Ovary (tissue), 9 donors: ENCODE measurements around the gene FAM20A. TPM values are rescaled to one million over a fixed set of nuclear protein-coding genes. Genes with fewer than 3 reads are reported as not detected.

Experiments
- DNase-seq, 5 donors: peaks; one replicate each; pipeline ENCODE4 v3.0.0-alpha.2; 2019 to 2020
- H3K27ac ChIP-seq, 2 donors: fragments of 200-600 bp; one replicate each; pipeline versions ENCODE4 v1.5.1 to v1.8.0; 2019 to 2022
- H3K27me3 ChIP-seq: fragments of 200-600 bp; one replicate; pipeline ENCODE4 v1.8.0; 2022
- H3K36me3 ChIP-seq: fragments of 200-600 bp; sonication (generic); one replicate; pipeline ENCODE4 v1.5.1; 2019
- H3K4me1 ChIP-seq: one replicate; pipeline ENCODE4 v1.8.1; 2013; ENCODE audit warnings: mild to moderate bottlenecking, moderate library complexity; ENCODE audit not compliant: insufficient read depth
- H3K4me3 ChIP-seq: fragments of 200-600 bp; sonication (generic); one replicate; pipeline ENCODE4 v1.5.1; 2017
- H3K9me3 ChIP-seq, 2 donors: fragments of 200-600 bp in 1 of 2; sonication (generic) in 1 of 2; one replicate each; pipeline versions ENCODE4 v1.5.1 to v1.8.1; 2013 to 2019; ENCODE audit warnings: mild to moderate bottlenecking in 1 of 2, moderate library complexity in 1 of 2
- CTCF ChIP-seq, 3 donors: fragments of 450-650 bp in 2 of 3; fragments of 200-600 bp in 1 of 3; IDR thresholded peaks; one replicate each; pipeline versions ENCODE4 v1.5.1 to v1.8.0; 2016 to 2022; ENCODE audit warnings: antibody characterized with exemption in 3 of 3, mild to moderate bottlenecking in 1 of 3
- EP300 ChIP-seq: sonication (generic); formaldehyde crosslinking; IDR thresholded peaks from one replicate; pipeline ENCODE4 v1.6.1; 2017; ENCODE audit warnings: antibody characterized with exemption
- POLR2A ChIP-seq: fragments of 450-650 bp; IDR thresholded peaks from one replicate; pipeline ENCODE4 v1.6.1; 2017; ENCODE audit warnings: antibody characterized with exemption, mild to moderate bottlenecking, moderate library complexity
- WGBS, 3 donors: extraction: QIAGEN DNeasy Blood & Tissue Kit in 1 of 3; methylation state at CpG; one replicate each; pipeline versions ENCODE4 v1.1.5 to v1.1.7; 2013 to 2017; 5-methylcytosine and 5-hydroxymethylcytosine counted together
- intact Hi-C, 4 donors: fragments of 100-400 bp; cut with DNase I; formaldehyde crosslinking; loops; one replicate each; pipeline versions ENCODE4 v1.11.0 to v1.15.1; 2022 to 2023
- polyA plus RNA-seq, 2 donors: library from polyadenylated mRNA; stranded (reverse); fragments of 200-250 nt in 1 of 2; fragments of 350-450 nt in 1 of 2; fragmentation: Illumina TruSeq in 1 of 2; extraction: RNeasy Lipid Tissue Mini Kit (QIAGEN cat#74804) in 1 of 2; gene quantifications; one replicate each; pipeline ENCODE4 v1.2.3, GENCODE V29; 2013 to 2014
- total RNA-seq, 7 donors: library from RNA; depleted of rRNA in 2 of 7; stranded (reverse); fragments of >200 nt in 2 of 7; fragmentation: NEBNext Ultra II Directional in 3 of 7; extraction: Animal tissue kit (Norgen Biotek cat#: 25700) in 3 of 7; gene quantifications; one replicate each; pipeline versions ENCODE4 v1.1.0 to v1.2.4, GENCODE V29; 2016 to 2023
- donor health status: DM: no; HTN: no; CAD: no; lungs with moderate emphysema.
- donor health status: DM: no; HTN: no; CAD: no.
- donor health status: Bipolar disorder and iron deficiency.
- donor health status: DM: yes; HTN: yes; CAD: no.
- donor health status: DM: no; HTN: no; CAD: no.
- donor health status: DM: yes; HTN: yes; CAD: no.

FAM20A gene
- total and polyA plus RNA-seq, 9 donors, result 4.9 to 75.8 (median 19.7) TPM

GRCh38 chr17:68641276-68642117, 40.3 kb upstream of the FAM20A start:
- Histone ChIP-seq H3K4me1 (no peaks in the 10 kb centered on the region), H3K36me3 (no peaks in the 10 kb centered on the region), H3K4me3 (no peak overlapping the region), H3K27me3 (no peaks in the 10 kb centered on the region), H3K9me3 (no peaks in the 10 kb centered on the region), H3K27ac (no peak overlapping the region)
- TF ChIP-seq EP300 (no peak), CTCF (IDR thresholded peaks at IDR 0.05) (no peak), POLR2A (no peak)
- WGBS, 3 donors, result 90 to 92% (median 92%) methylated on average over 9 of the region's 9 CpGs
- intact Hi-C loops, result no loop called here
- DNase-seq, result no peak

GRCh38 chr17:68640242-68640989, 39.2 kb upstream of the FAM20A start:
- TF ChIP-seq EP300 (no peak), CTCF (IDR thresholded peaks at IDR 0.05) (no peak), POLR2A (no peak)
- WGBS, 3 donors, result 38 to 46% (median 41%) methylated on average over 2 of the region's 2 CpGs
- Histone ChIP-seq H3K27ac (no peak overlapping the region), H3K4me1 (no peaks in the 10 kb centered on the region), H3K4me3 (no peak overlapping the region), H3K36me3 (no peaks in the 10 kb centered on the region), H3K9me3 (no peaks in the 10 kb centered on the region), H3K27me3 (no peaks in the 10 kb centered on the region)
- no peak for DNase-seq
- intact Hi-C loops, result no loop called here

- DNase-seq, result no peak
- H3K4me3 ChIP-seq, result no peak overlapping the region
- H3K27ac ChIP-seq, result no peak overlapping the region
- H3K27me3 ChIP-seq, result no peaks in the 10 kb centered on the region
- H3K9me3 ChIP-seq, result no peaks in the 10 kb centered on the region
- TF ChIP-seq CTCF (IDR thresholded peaks at IDR 0.05), result no peak
- TF ChIP-seq EP300, result no peak
- WGBS, 3 donors, result 76 to 85% (median 76%) methylated on average over 10 of the region's 10 CpGs
- intact Hi-C loops, result no loop called here
- no peaks in the 10 kb centered on the region for H3K4me1 ChIP-seq
- no peaks in the 10 kb centered on the region for H3K36me3 ChIP-seq
Observed at GRCh38 chr17:68634345-68634876, 33.2 kb upstream of the FAM20A start.

- H3K36me3 ChIP-seq, result no peaks in the 10 kb centered on the region
- TF ChIP-seq CTCF (IDR thresholded peaks at IDR 0.05), result no peak
- TF ChIP-seq POLR2A, result no peak
- no peak for TF ChIP-seq EP300
- no peaks in the 10 kb centered on the region for H3K9me3 ChIP-seq
- no peaks in the 10 kb centered on the region for H3K27me3 ChIP-seq
- DNase-seq, result no peak
- no peak overlapping the region for H3K4me3 ChIP-seq
- intact Hi-C loops, result no loop called here
- peaks cover 8% of the 10 kb centered on the region for H3K4me1 ChIP-seq
- 80 to 83% (median 80%) methylated on average over 3 of the region's 3 CpGs for WGBS, 3 donors
- H3K27ac ChIP-seq, result no peak overlapping the region
Observed at GRCh38 chr17:68628576-68628957, 27.4 kb upstream of the FAM20A start.
